Measurements from ENCODE around the gene FRMD4B.

The FRMD4B gene

GRCh38 chr3:69162308-69162980 is 223.4 kb downstream of the FRMD4B start:
- DNase-seq, result no peak

DNA sequence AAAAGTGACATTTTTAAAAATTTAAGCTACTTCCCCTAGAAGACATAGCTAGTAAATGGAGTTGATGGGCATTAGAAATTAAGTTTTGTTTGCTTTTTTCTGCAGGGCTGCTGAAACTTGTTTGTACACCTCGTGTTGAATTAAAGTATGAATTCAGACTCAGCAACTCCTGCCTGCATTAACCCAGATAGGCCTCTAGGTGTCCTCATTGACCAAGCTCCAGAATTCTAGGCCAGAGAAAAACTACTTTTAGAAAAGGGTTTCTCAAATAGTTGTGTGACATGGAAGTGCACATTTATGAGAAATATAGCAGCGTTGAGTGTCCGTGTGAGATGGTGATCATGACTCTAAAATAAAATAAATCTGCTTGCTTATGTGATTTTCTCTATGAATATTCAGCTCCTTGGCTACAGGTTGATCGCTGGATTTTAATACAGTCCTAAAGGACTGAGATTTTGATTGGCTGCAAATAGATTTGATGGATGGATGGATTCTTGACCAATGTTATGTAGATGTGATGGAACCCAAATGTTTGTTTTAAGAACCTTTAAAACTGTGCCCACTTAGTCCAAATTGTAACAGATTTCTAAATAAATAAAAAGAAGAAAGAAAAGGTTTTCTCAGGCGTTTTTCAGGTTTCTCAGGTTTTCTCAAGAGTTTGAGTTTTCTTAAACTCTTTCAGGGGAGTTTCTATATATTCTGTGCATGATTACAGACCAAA is 224.1 kb downstream of the FRMD4B start:
- DNase-seq, result peak; percentile 45

DNA sequence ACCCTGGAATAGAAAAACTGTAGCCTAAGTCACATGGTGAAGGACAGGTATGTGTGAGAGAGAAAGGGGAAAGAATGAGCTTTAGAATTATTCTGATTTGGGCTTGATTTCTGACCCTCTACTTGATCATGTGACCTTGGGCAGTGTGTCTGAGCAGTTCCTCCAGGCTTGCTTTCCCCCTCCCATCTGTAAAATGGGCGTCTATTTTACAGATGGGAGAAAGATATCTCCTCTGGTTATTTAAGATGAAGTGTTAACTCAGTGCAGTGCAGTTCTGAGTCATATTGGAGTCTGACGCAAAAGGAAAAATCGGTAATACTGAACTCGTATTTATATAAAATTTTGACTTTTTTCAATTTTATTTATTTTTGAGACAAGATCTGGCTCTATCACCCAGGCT is 225.4 kb downstream of the FRMD4B start:
- DNase-seq, result no peak

DNA sequence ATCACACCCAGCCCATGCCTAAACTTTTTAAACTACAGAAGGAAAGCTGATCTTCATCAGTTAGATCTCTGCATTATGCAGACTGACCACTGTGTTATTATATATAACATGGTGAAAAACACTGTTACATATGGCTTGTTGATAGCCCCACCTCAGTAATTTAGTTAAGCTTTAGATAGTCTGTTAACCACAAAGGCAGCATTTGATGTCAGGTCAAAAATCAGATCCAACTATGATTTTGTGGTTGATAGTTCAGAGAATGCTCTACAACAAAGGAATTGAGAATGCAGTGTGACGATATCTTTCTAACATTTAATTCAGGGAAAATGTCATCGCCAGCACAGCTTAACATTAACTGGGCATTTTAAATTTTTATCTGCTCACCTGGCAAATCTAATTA is 225.8 kb downstream of the FRMD4B start:
- no peak for DNase-seq

- DNase-seq, result no peak
Observed at GRCh38 chr3:69149586-69149985, 236.3 kb downstream of the FRMD4B start.

- no peak for DNase-seq
Observed at GRCh38 chr3:69145688-69146087, 240.2 kb downstream of the FRMD4B start.

- DNase-seq, result peak; percentile 39
Observed at GRCh38 chr3:69144631-69145245, 241.2 kb downstream of the FRMD4B start.

GRCh38 chr3:69143612-69144011 is 242.3 kb downstream of the FRMD4B start:
- DNase-seq, result peak; percentile 78

DNA sequence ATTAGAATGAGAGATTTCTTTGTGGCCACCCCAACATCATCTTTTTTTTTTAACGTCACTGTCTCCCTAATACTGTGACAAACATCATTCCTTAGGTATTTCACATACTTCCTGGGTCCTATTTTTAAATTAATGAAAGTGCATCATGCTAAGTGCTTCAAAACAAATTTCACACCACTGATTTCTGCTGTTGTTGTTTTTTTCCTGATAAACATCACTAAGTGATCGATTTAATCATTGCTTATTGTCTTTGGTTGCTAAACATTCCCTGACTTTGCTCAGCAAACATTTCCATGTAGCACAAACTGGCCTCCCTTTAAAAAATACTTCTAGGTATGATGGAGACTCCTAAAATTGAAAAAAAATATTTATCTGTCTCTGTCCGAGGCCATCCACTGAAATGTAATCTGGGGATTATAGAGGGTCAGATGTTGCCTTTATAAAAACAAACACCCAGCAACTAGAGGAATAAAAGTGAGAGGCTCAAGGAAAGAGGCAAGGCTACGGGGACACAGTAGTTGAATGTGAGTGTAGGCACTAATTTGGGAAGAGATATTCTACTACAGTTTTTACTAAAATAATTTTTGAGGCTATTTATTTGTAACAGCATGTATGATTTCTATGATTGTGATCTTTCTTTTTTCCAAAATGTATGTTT is 243.0 kb downstream of the FRMD4B start:
- no peak for DNase-seq

DNA sequence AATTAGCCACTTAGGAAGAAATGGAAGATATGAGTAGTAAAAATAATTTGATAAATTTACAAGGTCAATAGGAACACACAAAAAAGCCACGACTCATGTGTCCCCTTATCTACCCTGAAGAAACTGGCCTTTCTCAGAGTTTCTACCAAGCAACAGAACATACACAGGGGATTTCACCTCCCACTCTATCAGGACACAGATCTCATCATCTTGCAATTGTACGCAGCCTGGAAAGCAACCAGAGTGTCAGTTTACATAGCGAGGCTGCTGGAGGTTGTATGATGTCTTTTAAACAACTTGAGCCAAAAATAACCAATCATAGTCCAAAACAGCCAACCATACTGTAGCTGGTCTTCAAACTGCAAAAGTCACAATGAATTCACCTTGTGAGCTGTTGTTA is 243.8 kb downstream of the FRMD4B start:
- no peak for DNase-seq

- no peak for DNase-seq
Observed at GRCh38 chr3:69141313-69141712, 244.6 kb downstream of the FRMD4B start.

- no peak for DNase-seq
Observed at GRCh38 chr3:69137412-69137811, 248.5 kb downstream of the FRMD4B start.

DNA sequence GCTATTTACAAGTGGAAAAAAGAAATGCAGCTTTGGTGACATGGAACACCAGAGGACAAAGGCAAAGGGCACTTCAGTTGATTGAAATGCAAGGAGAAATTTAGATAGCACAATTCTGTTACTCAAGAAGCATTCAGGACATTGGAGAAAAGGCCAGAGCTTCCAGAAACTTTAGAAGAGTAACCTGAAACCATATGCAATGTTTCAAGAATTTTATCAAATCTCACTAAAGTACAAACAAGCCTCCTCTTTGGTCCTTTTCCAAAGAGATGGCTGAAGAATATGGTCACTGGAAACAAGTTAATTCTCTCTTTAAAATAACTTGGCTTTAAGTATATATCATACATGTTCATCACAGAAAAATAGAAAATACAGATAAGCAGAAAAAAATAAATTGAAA is 248.9 kb downstream of the FRMD4B start:
- no peak for DNase-seq

GRCh38 chr3:69130689-69131088 is 255.2 kb downstream of the FRMD4B start:
- DNase-seq, result no peak

DNA sequence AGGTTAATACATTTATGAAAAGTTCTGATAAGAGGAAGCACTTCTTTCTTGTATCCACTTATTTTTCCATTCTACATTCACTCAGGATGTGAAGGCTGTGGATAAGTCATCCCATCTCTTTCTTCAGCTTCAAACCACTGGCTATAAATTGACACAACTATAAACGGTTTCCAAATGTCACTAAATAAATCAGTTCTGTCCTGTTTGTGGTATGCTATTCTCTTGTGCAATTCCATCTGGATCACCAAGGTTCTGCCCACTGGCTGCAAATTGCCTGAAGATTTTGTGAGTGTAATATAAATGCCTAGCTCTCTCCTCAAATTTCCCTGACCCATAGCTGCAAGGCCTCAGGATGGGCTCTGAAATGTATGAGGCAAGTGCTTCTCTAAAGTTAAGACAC is 256.4 kb downstream of the FRMD4B start:
- no peak for DNase-seq

- DNase-seq, result no peak
Observed at GRCh38 chr3:69128509-69128908, 257.4 kb downstream of the FRMD4B start.

GRCh38 chr3:69126999-69127398 is 258.9 kb downstream of the FRMD4B start:
- no peak for DNase-seq

GRCh38 chr3:69126216-69126615 is 259.7 kb downstream of the FRMD4B start:
- DNase-seq, result no peak

- DNase-seq, result no peak
Observed at GRCh38 chr3:69122403-69122802, 263.5 kb downstream of the FRMD4B start, which contains the start of gene LMOD3. TSS of gene LMOD3 (minus strand) at chr3:69122595. CDS start at chr3:69122386, 209 bp downstream.

DNA sequence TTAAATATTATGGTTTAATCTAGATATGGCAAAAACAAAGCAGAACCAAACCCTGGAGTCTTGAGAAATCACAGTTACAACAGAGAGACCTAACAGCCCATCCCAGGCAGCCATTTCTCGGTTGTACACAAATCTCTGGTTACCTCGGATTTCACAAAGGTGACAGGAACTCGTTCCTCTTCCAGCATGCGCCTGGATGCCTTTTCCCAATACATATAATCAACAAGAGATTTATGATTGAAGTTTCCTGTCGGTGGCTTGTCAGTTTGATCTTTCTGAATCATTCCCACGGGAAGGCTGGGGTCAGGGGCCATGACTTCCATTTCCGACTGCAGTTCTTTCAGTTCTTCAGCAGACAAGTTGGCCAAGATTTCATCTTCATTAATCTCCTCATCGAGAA is 263.9 kb downstream of the FRMD4B start:
- no peak for DNase-seq

- no peak for DNase-seq
Observed at GRCh38 chr3:69121513-69121912, 264.4 kb downstream of the FRMD4B start.

DNA sequence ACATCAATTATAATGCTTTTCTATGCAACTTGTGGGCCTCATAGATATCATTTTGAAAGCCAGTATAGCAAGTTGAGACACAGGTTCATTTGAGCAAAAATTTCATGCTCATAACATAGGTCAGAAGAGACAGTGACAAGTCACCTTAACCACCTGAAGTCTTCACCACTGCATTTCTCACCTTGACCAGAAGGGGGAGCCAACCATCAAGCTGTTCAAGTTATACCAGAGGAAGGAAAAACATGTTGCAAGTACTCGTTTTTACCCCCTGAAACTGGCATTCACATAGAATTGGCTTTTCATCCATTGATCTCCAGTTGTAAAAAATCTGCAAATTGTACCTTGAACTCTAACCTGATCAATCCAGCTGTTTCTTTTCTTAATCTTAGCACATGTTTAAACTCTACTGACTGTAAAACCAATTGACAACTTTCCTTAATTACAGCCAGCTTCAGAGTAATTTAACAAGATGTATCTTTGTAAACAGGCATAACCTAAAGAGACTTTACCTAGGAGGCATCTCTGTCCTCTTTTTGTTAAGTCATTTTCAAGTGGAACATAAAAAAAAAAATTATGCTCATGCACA is 264.9 kb downstream of the FRMD4B start:
- peak; percentile 53 for DNase-seq
